ENCODE measurements around the gene MAN1B1. TPM values are rescaled to one million over a fixed set of nuclear protein-coding genes. Genes with fewer than 3 reads are reported as not detected.
A peak's percentile ranks its signal among the peaks of the same experiment; 100 is the strongest.

The MAN1B1 gene
- total RNA-seq, 1 experiment from 2014 or later = 50.9 TPM

DNA sequence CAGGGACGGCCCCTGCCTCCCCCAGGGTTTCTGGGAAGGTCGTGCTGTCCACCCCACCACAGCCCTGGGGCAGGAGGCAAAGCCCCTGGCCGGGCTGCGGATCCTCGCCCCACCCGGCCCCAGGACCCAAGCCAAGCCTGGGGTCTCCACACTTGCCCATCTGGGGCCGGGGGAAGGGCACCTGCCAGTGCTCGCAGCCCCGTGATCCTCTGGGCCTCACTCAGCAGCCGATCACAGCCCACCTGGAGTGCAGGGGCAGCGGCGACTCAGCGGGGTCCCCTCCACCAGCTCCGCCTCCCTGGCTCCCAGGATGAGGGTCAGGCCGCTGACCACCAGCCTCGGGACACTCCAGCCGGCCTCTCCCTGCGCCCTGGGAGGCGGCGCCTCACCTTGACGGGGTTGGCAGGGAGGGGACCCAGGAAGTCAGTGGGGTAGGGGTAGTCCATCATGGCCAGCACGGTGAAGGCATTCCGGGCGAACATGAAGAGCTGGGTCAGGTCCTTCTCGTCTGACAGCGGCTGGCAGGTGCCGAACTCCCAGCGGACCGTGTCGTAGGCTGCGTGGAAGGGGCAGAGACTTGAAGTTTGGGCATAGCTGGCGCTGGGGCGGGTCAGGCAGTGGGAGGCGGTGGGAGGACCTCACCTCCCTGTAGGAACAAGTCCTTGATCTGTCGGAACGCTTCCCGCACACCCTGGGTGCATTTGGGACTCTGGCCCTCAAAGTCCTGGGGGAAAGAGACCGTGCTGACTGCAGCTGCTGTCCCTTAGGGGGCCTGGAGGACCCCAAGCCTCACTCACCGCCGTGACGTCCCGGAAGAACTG, 26.0 kb downstream of the MAN1B1 start:
- ChIA-PET CTCF (interaction anchor here (1.2 kb wide), 1 partner anchor 124 kb away, joined by 4 read pairs; no protein-coding TSS in a partner anchor), RAD21 (ENCODE audit: low non-redundant PET in 1 of 2, low total read pairs in 2 of 2, uncharacterized antibody in 2 of 2, unreplicated experiment in 2 of 2) (interaction anchor here in 1 of 2 experiments (0.6 kb wide), 1 partner anchor 148 kb away, joined by 4 read pairs; no protein-coding TSS in a partner anchor), POLR2A (no interaction called here)
- Histone ChIP-seq H2AFZ (ENCODE audit: low read depth, low read length, poor library complexity, severe bottlenecking) (no peak overlapping the region), H3K79me2 (ENCODE audit: insufficient read depth, low read length) (peaks cover 19% of the 10 kb centered on the region), H3K9ac (ENCODE audit: low read length) (peak overlapping the region; percentile 47; the same call in 1 of the 2 replicates), H3K4me2 (ENCODE audit: low read length) (peak overlapping the region; percentile 73), H3K9me3 (ENCODE audit: control insufficient read depth in 1 of 2, insufficient read depth in 1 of 2, low read depth in 1 of 2, low read length in 2 of 2) (no peaks in the 10 kb centered on the region), H3K9me2 (ENCODE audit: insufficient read depth) (no peaks in the 10 kb centered on the region), H3K27ac (ENCODE audit: low read depth, low read length) (peak overlapping the region; percentile 55; the same call in 1 of the 2 replicates), H3K4me1 (ENCODE audit: control insufficient read depth in 1 of 2, insufficient read depth in 2 of 2, low read length in 2 of 2) (peaks cover 4 to 19% of the 10 kb centered on the region in 2 experiments), H3K4me3 (replicated peaks in 1 of 2; ENCODE audit: low read depth in 1 of 2, low read length in 2 of 2) (peak overlapping the region; percentile 45 to 54; a peak in 2 of 4 replicates), H3K36me3 (ENCODE audit: control insufficient read depth in 1 of 2, insufficient read depth in 2 of 2, low read length in 2 of 2) (peaks cover 8 to 47% of the 10 kb centered on the region in 2 experiments; a peak in 3 of 4 replicates), H4K20me1 (ENCODE audit: insufficient read depth) (no peaks in the 10 kb centered on the region), H3K27me3 (ENCODE audit: insufficient read depth, low read length) (no peaks in the 10 kb centered on the region)
- no TSS peak for BruUV-seq (replicated peaks)
- TF ChIP-seq EZH2phosphoT487 (IDR thresholded peaks at IDR 0.05; ENCODE audit: borderline replicate concordance) = no peak
- TF ChIP-seq, protein P1, sequence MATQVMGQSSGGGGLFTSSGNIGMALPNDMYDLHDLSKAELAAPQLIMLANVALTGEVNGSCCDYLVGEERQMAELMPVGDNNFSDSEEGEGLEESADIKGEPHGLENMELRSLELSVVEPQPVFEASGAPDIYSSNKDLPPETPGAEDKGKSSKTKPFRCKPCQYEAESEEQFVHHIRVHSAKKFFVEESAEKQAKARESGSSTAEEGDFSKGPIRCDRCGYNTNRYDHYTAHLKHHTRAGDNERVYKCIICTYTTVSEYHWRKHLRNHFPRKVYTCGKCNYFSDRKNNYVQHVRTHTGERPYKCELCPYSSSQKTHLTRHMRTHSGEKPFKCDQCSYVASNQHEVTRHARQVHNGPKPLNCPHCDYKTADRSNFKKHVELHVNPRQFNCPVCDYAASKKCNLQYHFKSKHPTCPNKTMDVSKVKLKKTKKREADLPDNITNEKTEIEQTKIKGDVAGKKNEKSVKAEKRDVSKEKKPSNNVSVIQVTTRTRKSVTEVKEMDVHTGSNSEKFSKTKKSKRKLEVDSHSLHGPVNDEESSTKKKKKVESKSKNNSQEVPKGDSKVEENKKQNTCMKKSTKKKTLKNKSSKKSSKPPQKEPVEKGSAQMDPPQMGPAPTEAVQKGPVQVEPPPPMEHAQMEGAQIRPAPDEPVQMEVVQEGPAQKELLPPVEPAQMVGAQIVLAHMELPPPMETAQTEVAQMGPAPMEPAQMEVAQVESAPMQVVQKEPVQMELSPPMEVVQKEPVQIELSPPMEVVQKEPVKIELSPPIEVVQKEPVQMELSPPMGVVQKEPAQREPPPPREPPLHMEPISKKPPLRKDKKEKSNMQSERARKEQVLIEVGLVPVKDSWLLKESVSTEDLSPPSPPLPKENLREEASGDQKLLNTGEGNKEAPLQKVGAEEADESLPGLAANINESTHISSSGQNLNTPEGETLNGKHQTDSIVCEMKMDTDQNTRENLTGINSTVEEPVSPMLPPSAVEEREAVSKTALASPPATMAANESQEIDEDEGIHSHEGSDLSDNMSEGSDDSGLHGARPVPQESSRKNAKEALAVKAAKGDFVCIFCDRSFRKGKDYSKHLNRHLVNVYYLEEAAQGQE (IDR thresholded peaks at IDR 0.05; ENCODE audit: low read depth) = no peak
- no peak for TF ChIP-seq CEBPB (IDR thresholded peaks at IDR 0.05; ENCODE audit: low read depth)
- TF ChIP-seq, protein P2, sequence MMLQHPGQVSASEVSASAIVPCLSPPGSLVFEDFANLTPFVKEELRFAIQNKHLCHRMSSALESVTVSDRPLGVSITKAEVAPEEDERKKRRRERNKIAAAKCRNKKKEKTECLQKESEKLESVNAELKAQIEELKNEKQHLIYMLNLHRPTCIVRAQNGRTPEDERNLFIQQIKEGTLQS (IDR thresholded peaks at IDR 0.05) = no peak
- TF ChIP-seq, protein P3, sequence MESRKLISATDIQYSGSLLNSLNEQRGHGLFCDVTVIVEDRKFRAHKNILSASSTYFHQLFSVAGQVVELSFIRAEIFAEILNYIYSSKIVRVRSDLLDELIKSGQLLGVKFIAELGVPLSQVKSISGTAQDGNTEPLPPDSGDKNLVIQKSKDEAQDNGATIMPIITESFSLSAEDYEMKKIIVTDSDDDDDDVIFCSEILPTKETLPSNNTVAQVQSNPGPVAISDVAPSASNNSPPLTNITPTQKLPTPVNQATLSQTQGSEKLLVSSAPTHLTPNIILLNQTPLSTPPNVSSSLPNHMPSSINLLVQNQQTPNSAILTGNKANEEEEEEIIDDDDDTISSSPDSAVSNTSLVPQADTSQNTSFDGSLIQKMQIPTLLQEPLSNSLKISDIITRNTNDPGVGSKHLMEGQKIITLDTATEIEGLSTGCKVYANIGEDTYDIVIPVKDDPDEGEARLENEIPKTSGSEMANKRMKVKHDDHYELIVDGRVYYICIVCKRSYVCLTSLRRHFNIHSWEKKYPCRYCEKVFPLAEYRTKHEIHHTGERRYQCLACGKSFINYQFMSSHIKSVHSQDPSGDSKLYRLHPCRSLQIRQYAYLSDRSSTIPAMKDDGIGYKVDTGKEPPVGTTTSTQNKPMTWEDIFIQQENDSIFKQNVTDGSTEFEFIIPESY (IDR thresholded peaks at IDR 0.05; ENCODE audit: extremely low read depth, insufficient replicate concordance, low read length) = no peak
- no peak for TF ChIP-seq ZNF274 (IDR thresholded peaks at IDR 0.05; ENCODE audit: low read depth, low read length)
- TF ChIP-seq ELF1 (IDR thresholded peaks at IDR 0.05; ENCODE audit: borderline replicate concordance, low read depth) = no peak
- no peak for TF ChIP-seq RAD21 (IDR thresholded peaks at IDR 0.05; ENCODE audit: low read depth)
- TF ChIP-seq, protein P4, sequence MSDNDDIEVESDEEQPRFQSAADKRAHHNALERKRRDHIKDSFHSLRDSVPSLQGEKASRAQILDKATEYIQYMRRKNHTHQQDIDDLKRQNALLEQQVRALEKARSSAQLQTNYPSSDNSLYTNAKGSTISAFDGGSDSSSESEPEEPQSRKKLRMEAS (IDR thresholded peaks at IDR 0.05) = no peak
- TF ChIP-seq JUND (IDR thresholded peaks at IDR 0.05) = no peak
- intact Hi-C loops (cut with micrococcal nuclease) = no loop called here
- no peak for DNase-seq (ENCODE audit: low read depth, low spot score)
- no peak for ATAC-seq

Measured in HCT116 (cell line).